ENCODE results near the gene BNC2.

The BNC2 gene

DNA sequence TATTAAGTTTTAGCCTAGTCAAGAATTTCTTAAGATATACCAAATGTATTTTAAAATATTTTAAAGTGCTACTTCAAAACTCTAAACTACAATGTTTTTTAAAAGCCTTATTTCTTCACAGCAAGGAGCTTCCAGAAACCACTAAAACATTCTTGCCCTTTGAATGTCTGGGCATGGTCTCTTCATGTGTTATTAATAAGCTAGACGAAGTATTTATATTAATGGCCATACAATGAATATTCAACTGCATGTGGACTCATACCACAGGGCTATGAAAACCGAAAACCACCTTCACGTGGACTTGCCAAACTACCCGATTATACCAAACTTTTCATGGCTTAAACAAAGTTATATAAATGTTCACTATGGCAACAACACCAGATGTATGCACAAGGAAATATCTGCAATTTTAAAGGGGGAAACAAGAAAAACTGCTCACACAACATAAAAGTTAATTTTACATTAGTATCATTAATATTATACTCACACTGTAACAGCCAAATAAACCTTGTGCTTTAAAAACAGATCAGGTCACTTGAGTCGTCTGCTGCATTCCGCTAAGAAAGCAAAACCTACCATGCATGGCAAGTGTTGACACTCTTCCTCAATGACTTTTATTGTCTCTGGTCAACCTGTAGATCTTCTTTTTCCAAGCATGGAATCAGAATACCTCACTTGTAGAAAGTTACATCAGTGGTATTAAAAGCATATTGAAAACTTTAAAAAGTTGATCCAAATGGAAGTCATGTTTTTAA lies 246.3 kb downstream of the BNC2 start:
- no peak for DNase-seq

- no peak for DNase-seq
Measured at GRCh38 chr9:16622541-16622940, 247.9 kb downstream of the BNC2 start.

- no peak for DNase-seq
Measured at GRCh38 chr9:16619914-16620520, 250.5 kb downstream of the BNC2 start.

GRCh38 chr9:16619402-16619801 lies 251.1 kb downstream of the BNC2 start:
- DNase-seq = no peak

- DNase-seq = no peak
Measured at GRCh38 chr9:16618524-16618923, 251.9 kb downstream of the BNC2 start.

GRCh38 chr9:16616686-16617085 lies 253.8 kb downstream of the BNC2 start:
- no peak for DNase-seq

DNA sequence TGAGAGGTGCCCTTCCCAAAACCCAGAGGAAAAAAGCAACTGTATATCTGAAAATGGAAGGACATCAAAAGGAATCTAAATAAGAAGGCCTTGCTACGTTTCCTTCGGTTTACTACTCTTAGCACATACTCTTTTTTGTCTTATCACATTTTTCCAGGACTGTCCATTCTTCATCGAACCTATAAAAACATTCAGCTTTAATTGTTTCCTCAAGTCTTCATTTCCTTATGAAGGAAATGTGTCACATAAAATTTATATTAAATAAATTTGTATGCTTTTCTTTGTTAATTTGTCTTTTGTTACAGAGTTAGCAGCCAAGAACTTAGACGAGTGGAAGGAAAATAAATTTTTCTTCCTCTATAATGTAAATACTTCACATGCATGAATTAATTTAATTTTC lies 255.0 kb downstream of the BNC2 start:
- no peak for DNase-seq

GRCh38 chr9:16613605-16614004 lies 256.9 kb downstream of the BNC2 start:
- no peak for DNase-seq

DNA sequence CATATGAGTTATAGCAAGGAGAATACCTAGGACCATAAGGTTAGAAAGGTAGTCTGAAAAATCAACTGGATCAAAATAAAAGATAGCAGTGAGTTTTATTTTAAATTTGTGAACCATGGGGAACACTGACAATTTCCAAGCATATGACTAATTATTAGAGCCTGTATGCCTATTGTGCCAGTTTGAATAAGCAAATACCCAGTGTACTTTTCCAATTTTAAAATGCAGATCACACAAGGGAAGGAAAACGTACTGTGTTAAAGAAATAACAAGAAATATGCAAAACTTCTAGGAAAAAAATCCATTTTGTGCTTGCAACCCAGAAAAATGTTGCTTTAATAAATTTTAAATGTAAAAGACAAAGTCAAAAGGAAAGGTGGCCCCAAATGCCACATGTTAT lies 257.4 kb downstream of the BNC2 start:
- DNase-seq = no peak

DNA sequence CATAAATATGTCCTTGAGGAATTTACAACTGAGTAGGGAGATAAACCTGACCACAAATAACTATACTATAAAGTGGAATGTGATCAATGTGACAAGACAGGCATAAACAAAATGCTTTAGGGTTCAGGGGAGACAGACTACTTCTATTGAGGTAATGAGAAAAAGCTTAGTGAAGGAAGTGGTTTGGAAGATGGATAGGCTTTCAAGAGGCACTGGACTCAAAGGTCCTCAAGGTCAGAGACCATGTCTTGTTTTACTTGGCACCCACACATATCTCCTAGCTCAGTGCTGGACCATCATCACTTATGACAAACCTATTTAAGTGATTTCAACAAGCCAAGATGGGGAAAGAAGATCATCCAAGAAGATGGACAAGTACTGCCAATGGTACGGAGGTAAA lies 257.8 kb downstream of the BNC2 start:
- DNase-seq = no peak

GRCh38 chr9:16611983-16612382 lies 258.5 kb downstream of the BNC2 start:
- no peak for DNase-seq

- DNase-seq = no peak
Measured at GRCh38 chr9:16611001-16611400, 259.5 kb downstream of the BNC2 start.

GRCh38 chr9:16610538-16610937 lies 259.9 kb downstream of the BNC2 start:
- no peak for DNase-seq

DNA sequence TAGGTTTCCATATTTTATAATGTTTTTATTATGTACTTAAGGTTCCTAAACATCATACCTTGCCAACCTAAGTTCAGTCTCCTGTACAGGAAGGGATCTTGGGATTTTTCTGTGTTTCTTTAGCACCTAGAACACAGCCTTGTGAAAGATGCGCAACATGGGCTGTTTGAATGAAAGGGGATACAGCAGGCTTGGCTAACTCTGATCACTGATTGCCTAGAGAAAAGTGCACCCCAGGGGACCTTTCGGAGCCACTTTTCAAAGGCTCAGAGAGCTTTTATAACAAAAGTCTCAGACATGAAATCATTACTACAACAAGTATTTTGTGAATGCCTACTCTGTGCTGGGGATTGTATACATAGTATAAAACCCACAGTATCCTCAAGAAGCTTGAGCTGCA lies 261.6 kb downstream of the BNC2 start:
- no peak for DNase-seq

DNA sequence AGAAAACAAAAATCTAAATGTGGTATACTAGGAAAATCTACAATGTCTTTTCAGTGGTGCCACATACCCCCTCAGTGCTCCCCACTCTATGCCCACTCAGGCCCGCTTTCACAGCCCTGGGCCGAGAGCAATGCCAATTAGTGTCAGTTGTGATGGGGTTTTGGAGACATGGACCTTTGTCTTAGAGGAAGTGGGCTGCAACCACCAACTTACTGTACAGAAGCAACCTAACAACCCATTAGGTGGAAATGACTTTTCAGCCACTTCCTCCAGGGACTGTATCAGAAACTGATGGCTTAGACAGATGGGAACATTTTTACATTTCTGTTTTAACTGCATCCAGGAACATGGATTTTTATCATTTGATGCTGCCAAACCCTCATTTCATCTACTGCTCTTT lies 268.0 kb downstream of the BNC2 start:
- DNase-seq = no peak

- no peak for DNase-seq
Measured at GRCh38 chr9:16601991-16602390, 268.5 kb downstream of the BNC2 start.

- DNase-seq = no peak
Measured at GRCh38 chr9:16598316-16598715, 272.2 kb downstream of the BNC2 start.

DNA sequence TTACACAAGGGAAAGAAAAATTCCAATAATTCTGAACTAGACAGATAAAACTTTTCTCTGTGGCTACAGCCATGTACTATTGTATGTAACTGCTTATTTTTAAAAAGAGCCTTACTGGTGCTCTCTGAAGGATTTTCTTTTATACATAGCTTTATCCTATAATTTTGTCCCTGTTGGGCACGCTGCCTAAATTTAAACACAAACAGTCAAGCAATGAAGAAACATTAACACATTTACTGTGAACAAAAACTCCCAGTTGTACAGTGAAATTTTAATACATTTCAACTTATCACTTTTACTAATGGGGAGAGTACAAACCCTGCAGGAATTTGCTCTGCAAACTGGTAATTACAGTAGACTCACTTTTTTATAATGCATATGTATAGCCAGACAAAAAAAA lies 273.3 kb downstream of the BNC2 start:
- no peak for DNase-seq

DNA sequence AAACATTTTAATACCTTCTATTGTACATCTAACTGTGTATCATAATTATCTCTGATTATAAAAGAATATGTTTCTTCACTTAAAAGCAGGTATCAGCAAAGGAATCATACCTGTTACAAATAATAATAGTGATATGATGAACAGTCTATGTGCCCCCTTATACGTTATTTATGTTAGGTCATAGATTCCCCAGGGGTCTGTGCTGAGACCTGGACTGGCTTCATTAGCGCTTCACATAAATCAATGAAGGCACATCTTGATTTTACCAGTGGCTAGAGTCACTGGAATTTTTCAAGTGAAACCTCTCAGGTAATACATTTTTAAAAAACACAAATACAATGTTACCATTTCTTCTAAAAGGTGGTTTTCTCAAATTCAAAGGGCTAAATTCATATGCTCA lies 275.2 kb downstream of the BNC2 start:
- DNase-seq = no peak

DNA sequence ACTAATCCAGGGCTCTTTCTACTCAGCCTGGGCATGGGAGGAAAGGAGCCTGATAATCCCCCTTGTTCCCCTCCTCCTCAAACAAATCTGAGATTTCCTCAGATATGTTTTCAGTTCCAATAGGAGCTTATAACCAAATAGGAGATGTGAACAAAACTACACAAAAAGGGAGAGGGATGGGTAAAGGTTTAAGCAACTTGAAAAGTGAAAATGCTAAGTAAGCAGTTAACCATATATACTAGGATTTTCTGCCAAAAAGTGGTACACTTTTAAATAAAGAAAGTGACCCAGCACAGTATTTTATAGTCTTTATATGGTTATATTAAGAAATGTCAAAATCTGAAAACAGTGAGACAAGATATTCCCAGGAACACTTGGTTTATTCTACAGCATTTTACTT lies 275.7 kb downstream of the BNC2 start:
- DNase-seq = no peak

GRCh38 chr9:16593746-16594145 lies 276.7 kb downstream of the BNC2 start:
- DNase-seq = no peak

GRCh38 chr9:16591092-16591491 lies 279.4 kb downstream of the BNC2 start:
- DNase-seq = no peak

GRCh38 chr9:16585591-16585990 lies 284.9 kb downstream of the BNC2 start:
- DNase-seq = no peak

- no peak for DNase-seq
Measured at GRCh38 chr9:16579872-16580432, 290.5 kb downstream of the BNC2 start.

- no peak for DNase-seq
Measured at GRCh38 chr9:16575986-16576245, 294.6 kb downstream of the BNC2 start.

Data from stimulated activated CD8-positive, alpha-beta memory T cell treated with anti-CD3 and anti-CD28 coated beads, Interleukin-4, amount 100 ng/mL, for 48 hours (primary cell).